GM18951 (cell line): ENCODE data around the gene CCDC27.
"Not testable (repeated sequence)": the region's sequence is repeated elsewhere in the genome, so short reads cannot be mapped to it uniquely, and the experiment has no call there.

Experiments used
- POLR2A ChIP-seq: IDR thresholded peaks from 4 replicates; pipeline ENCODE4 v1.6.1; 2011; ENCODE audit warnings: mild to moderate bottlenecking; ENCODE audit not compliant: insufficient read length, insufficient read depth; ENCODE audit errors: extremely low read depth
- in situ Hi-C: fragments of 300-500 bp; cut with MboI; formaldehyde crosslinking; loops from one replicate; pipeline ENCODE4 v1.12.0; 2022; ENCODE audit warnings: low sequenced_read_pairs, mixed read lengths, inconsistent platforms; ENCODE audit not compliant: unreplicated experiment

The CCDC27 gene

GRCh38 chr1:3747522-3747848 lies 4.8 kb upstream of the CCDC27 start:
- in situ Hi-C loops, result no loop called here

GRCh38 chr1:3747903-3748302 lies 4.3 kb upstream of the CCDC27 start:
- TF ChIP-seq POLR2A, result no peak
- in situ Hi-C loops, result no loop called here

More at GRCh38 chr1:3747522-3747848, 4.8 kb upstream of the CCDC27 start:
- no peak for TF ChIP-seq POLR2A

GRCh38 chr1:3748316-3748900 lies 3.8 kb upstream of the CCDC27 start:
- in situ Hi-C loops, result not testable (repeated sequence)

GRCh38 chr1:3749512-3749911 lies 2.7 kb upstream of the CCDC27 start:
- in situ Hi-C loops, result no loop called here
- TF ChIP-seq POLR2A, result no peak

- TF ChIP-seq POLR2A, result no peak
- in situ Hi-C loops, result no loop called here
Observed at GRCh38 chr1:3750741-3751140, 1.5 kb upstream of the CCDC27 start.

GRCh38 chr1:3753656-3754454 lies 1.6 kb downstream of the CCDC27 start:
- in situ Hi-C loops, result no loop called here

GRCh38 chr1:3756394-3756793 lies 4.1 kb downstream of the CCDC27 start:
- in situ Hi-C loops, result no loop called here
- TF ChIP-seq POLR2A, result no peak

More at GRCh38 chr1:3753656-3754454, 1.6 kb downstream of the CCDC27 start:
- no peak for TF ChIP-seq POLR2A

GRCh38 chr1:3759164-3759563 lies 6.9 kb downstream of the CCDC27 start:
- no peak for TF ChIP-seq POLR2A
- in situ Hi-C loops, result no loop called here

- no peak for TF ChIP-seq POLR2A
- in situ Hi-C loops, result no loop called here
Observed at GRCh38 chr1:3759796-3760195, 7.5 kb downstream of the CCDC27 start.

- in situ Hi-C loops, result no loop called here
- TF ChIP-seq POLR2A, result no peak
Observed at GRCh38 chr1:3761296-3762010, 9.2 kb downstream of the CCDC27 start.

- no peak for TF ChIP-seq POLR2A
Observed at GRCh38 chr1:3762151-3762872, 10.1 kb downstream of the CCDC27 start.

GRCh38 chr1:3762873-3763228 lies 10.6 kb downstream of the CCDC27 start:
- in situ Hi-C loops, result no loop called here
- TF ChIP-seq POLR2A, result no peak

More at GRCh38 chr1:3762151-3762872, 10.1 kb downstream of the CCDC27 start:
- in situ Hi-C loops, result no loop called here
